ENCODE data around the gene ARMC12. TPM values are rescaled to one million over a fixed set of nuclear protein-coding genes. Genes with fewer than 3 reads are reported as not detected.

ARMC12 gene
- polyA plus RNA-seq, 1 of the 3 experiments (the other 2 are of a cell fraction) = 1.6 TPM

DNA sequence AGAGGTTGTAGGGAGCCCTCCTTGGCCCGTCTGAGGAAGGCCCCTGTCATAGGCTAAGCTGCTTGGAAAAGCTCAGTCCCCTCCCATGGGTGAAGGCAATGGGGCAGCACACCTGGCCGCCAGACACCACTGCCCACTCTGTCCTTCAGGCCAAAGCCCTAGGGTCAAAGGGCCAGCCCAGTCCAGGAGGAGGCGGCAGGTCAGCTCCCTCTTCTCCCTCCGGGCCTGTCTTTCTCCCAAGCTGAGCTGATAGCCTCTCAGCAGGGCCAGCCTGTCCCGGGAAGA is 34.5 kb downstream of the ARMC12 start:
- no peaks in the 10 kb centered on the region for H3K9me2 ChIP-seq
- no peak for DNase-seq
- no peaks in the 10 kb centered on the region for H4K20me1 ChIP-seq (ENCODE audit: insufficient read depth)
- H3K27ac ChIP-seq (ENCODE audit: low read depth in 2 of 2, low read length in 1 of 2) = no peak overlapping the region
- no peaks in the 10 kb centered on the region for H3K36me3 ChIP-seq (replicated peaks in 1 of 2; ENCODE audit: control insufficient read depth in 1 of 2, insufficient read depth in 2 of 2, low read length in 1 of 2)
- peaks cover 9% of the 10 kb centered on the region; the same call in 1 of the 2 replicates for H3K27me3 ChIP-seq (ENCODE audit: insufficient read depth)
- H3K4me3 ChIP-seq (ENCODE audit: low read depth in 2 of 2, low read length in 1 of 2) = no peak overlapping the region
- H3K9me3 ChIP-seq = no peaks in the 10 kb centered on the region
- no peaks in the 10 kb centered on the region for H3K79me2 ChIP-seq (ENCODE audit: insufficient read depth)
- CTCF ChIA-PET = interaction anchor here (1.1 to 1.2 kb wide), 2 partner anchors 16 to 22 kb away, joined by 3 read pairs; no protein-coding TSS in a partner anchor
- H3K9ac ChIP-seq = no peak overlapping the region
- POLR2A ChIA-PET = no interaction called here
- no CpG with 5 or more reads among the region's 5 CpGs for WGBS (ENCODE audit: low lambda C conversion rate)
- H3F3A ChIP-seq (replicated peaks; ENCODE audit: insufficient read depth) = no peaks in the 10 kb centered on the region
- H3K4me2 ChIP-seq = no peak overlapping the region
- H3K4me1 ChIP-seq (ENCODE audit: control insufficient read depth in 1 of 2, insufficient read depth in 2 of 2, low read depth in 1 of 2, low read length in 1 of 2) = no peaks in the 10 kb centered on the region
- TF ChIP-seq TCF12 (IDR thresholded peaks at IDR 0.05) = no peak
- no peak for TF ChIP-seq JUND (IDR thresholded peaks at IDR 0.05)
- TF ChIP-seq FOXM1 (IDR thresholded peaks at IDR 0.05; ENCODE audit: low read depth) = no peak
- no peak for TF ChIP-seq MAX (IDR thresholded peaks at IDR 0.05; ENCODE audit: low read depth)
- no peak for TF ChIP-seq POLR2AphosphoS5 (IDR thresholded peaks at IDR 0.05; ENCODE audit: low read depth, low read length)
- TF ChIP-seq RXRA (IDR thresholded peaks at IDR 0.05; ENCODE audit: borderline replicate concordance, low read depth) = no peak
- TF ChIP-seq FOSL2 (IDR thresholded peaks at IDR 0.05; ENCODE audit: borderline replicate concordance, low read depth) = no peak
- TF ChIP-seq, protein P1, sequence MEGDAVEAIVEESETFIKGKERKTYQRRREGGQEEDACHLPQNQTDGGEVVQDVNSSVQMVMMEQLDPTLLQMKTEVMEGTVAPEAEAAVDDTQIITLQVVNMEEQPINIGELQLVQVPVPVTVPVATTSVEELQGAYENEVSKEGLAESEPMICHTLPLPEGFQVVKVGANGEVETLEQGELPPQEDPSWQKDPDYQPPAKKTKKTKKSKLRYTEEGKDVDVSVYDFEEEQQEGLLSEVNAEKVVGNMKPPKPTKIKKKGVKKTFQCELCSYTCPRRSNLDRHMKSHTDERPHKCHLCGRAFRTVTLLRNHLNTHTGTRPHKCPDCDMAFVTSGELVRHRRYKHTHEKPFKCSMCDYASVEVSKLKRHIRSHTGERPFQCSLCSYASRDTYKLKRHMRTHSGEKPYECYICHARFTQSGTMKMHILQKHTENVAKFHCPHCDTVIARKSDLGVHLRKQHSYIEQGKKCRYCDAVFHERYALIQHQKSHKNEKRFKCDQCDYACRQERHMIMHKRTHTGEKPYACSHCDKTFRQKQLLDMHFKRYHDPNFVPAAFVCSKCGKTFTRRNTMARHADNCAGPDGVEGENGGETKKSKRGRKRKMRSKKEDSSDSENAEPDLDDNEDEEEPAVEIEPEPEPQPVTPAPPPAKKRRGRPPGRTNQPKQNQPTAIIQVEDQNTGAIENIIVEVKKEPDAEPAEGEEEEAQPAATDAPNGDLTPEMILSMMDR (IDR thresholded peaks at IDR 0.05) = no peak
- TF ChIP-seq SMC3 (IDR thresholded peaks at IDR 0.05; ENCODE audit: low read depth, low read length) = no peak
- TF ChIP-seq NFIC (IDR thresholded peaks at IDR 0.05; ENCODE audit: borderline replicate concordance) = no peak
- TF ChIP-seq, protein P2, sequence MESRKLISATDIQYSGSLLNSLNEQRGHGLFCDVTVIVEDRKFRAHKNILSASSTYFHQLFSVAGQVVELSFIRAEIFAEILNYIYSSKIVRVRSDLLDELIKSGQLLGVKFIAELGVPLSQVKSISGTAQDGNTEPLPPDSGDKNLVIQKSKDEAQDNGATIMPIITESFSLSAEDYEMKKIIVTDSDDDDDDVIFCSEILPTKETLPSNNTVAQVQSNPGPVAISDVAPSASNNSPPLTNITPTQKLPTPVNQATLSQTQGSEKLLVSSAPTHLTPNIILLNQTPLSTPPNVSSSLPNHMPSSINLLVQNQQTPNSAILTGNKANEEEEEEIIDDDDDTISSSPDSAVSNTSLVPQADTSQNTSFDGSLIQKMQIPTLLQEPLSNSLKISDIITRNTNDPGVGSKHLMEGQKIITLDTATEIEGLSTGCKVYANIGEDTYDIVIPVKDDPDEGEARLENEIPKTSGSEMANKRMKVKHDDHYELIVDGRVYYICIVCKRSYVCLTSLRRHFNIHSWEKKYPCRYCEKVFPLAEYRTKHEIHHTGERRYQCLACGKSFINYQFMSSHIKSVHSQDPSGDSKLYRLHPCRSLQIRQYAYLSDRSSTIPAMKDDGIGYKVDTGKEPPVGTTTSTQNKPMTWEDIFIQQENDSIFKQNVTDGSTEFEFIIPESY (IDR thresholded peaks at IDR 0.05; ENCODE audit: borderline replicate concordance, low read depth) = no peak
- TF ChIP-seq ELF1 (IDR thresholded peaks at IDR 0.05) = no peak
- no peak for TF ChIP-seq RCOR1 (IDR thresholded peaks at IDR 0.05; ENCODE audit: low read length)
- no peak for TF ChIP-seq EZH2phosphoT487 (IDR thresholded peaks at IDR 0.05; ENCODE audit: borderline replicate concordance, low read depth)
- TF ChIP-seq RFX5 (IDR thresholded peaks at IDR 0.05; ENCODE audit: low read length) = no peak
- TF ChIP-seq YY1 (IDR thresholded peaks at IDR 0.05; ENCODE audit: low read depth) = no peak
- no peak for TF ChIP-seq GATA2 (CRISPR knock-in tag; IDR thresholded peaks at IDR 0.05)
- TF ChIP-seq NRF1 (IDR thresholded peaks at IDR 0.05; ENCODE audit: low read depth, low read length) = no peak
- TF ChIP-seq, protein P3, sequence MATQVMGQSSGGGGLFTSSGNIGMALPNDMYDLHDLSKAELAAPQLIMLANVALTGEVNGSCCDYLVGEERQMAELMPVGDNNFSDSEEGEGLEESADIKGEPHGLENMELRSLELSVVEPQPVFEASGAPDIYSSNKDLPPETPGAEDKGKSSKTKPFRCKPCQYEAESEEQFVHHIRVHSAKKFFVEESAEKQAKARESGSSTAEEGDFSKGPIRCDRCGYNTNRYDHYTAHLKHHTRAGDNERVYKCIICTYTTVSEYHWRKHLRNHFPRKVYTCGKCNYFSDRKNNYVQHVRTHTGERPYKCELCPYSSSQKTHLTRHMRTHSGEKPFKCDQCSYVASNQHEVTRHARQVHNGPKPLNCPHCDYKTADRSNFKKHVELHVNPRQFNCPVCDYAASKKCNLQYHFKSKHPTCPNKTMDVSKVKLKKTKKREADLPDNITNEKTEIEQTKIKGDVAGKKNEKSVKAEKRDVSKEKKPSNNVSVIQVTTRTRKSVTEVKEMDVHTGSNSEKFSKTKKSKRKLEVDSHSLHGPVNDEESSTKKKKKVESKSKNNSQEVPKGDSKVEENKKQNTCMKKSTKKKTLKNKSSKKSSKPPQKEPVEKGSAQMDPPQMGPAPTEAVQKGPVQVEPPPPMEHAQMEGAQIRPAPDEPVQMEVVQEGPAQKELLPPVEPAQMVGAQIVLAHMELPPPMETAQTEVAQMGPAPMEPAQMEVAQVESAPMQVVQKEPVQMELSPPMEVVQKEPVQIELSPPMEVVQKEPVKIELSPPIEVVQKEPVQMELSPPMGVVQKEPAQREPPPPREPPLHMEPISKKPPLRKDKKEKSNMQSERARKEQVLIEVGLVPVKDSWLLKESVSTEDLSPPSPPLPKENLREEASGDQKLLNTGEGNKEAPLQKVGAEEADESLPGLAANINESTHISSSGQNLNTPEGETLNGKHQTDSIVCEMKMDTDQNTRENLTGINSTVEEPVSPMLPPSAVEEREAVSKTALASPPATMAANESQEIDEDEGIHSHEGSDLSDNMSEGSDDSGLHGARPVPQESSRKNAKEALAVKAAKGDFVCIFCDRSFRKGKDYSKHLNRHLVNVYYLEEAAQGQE (IDR thresholded peaks at IDR 0.05; ENCODE audit: low read depth, low read length) = no peak
- H2AFZ ChIP-seq (ENCODE audit: low read depth) = no peak overlapping the region
